Jurkat, Clone E6-1 (cell line): ENCODE results near the gene PGP.

Experiments
- DNase-seq: peaks from one replicate; pipeline ENCODE4 v3.0.0-alpha.2; 2011; ENCODE audit warnings: low read depth, low spot score
- H3K4me3 ChIP-seq: 2 replicates; pipeline ENCODE4 v1.5.1; 2011; ENCODE audit warnings: mild to moderate bottlenecking, low read length, control low read depth, moderate library complexity

Gene PGP

GRCh38 chr16:2174396-2175131 lies 40.1 kb downstream of the PGP start:
- no peak overlapping the region for H3K4me3 ChIP-seq
- DNase-seq = no peak

GRCh38 chr16:2173916-2174315 lies 40.7 kb downstream of the PGP start:
- no peak for DNase-seq
- no peak overlapping the region for H3K4me3 ChIP-seq

GRCh38 chr16:2173366-2173765 lies 41.3 kb downstream of the PGP start:
- no peak for DNase-seq
- no peak overlapping the region for H3K4me3 ChIP-seq

- no peak overlapping the region for H3K4me3 ChIP-seq
- DNase-seq = no peak
These were observed 41.8 kb downstream of the PGP start for GRCh38 chr16:2172688-2173335.

GRCh38 chr16:2171601-2172178 lies 43.0 kb downstream of the PGP start:
- DNase-seq = no peak
- H3K4me3 ChIP-seq = no peak overlapping the region

GRCh38 chr16:2170587-2171435 lies 43.8 kb downstream of the PGP start:
- no peak for DNase-seq
- no peak overlapping the region for H3K4me3 ChIP-seq

- no peak for DNase-seq
- H3K4me3 ChIP-seq = no peak overlapping the region
These were observed 44.6 kb downstream of the PGP start for GRCh38 chr16:2170080-2170479.

GRCh38 chr16:2167068-2167638 lies 47.5 kb downstream of the PGP start:
- DNase-seq = no peak

GRCh38 chr16:2166263-2167067 lies 48.2 kb downstream of the PGP start:
- no peak overlapping the region for H3K4me3 ChIP-seq
- DNase-seq = no peak

More at GRCh38 chr16:2167068-2167638, 47.5 kb downstream of the PGP start:
- no peak overlapping the region for H3K4me3 ChIP-seq

- H3K4me3 ChIP-seq = no peak overlapping the region
- no peak for DNase-seq
These were observed 48.8 kb downstream of the PGP start for GRCh38 chr16:2165861-2166260.

GRCh38 chr16:2163211-2163881 lies 51.3 kb downstream of the PGP start:
- no peak overlapping the region for H3K4me3 ChIP-seq

GRCh38 chr16:2162676-2163118 lies 51.9 kb downstream of the PGP start:
- no peak overlapping the region for H3K4me3 ChIP-seq
- no peak for DNase-seq

More at GRCh38 chr16:2163211-2163881, 51.3 kb downstream of the PGP start:
- no peak for DNase-seq

GRCh38 chr16:2161911-2162310 lies 52.7 kb downstream of the PGP start:
- DNase-seq = no peak
- H3K4me3 ChIP-seq = no peak overlapping the region
